HUES48 (cell line): ENCODE measurements around the gene PHLDA1.

ENCODE experiments used
- H3K27ac ChIP-seq: one replicate; pipeline ENCODE4 v1.7.0; 2013; ENCODE audit warnings: low read depth, low read length, inconsistent platforms
- H3K27me3 ChIP-seq: 2 replicates; pipeline ENCODE4 v1.6.1; 2013; ENCODE audit warnings: mild to moderate bottlenecking, low read length; ENCODE audit not compliant: control insufficient read depth, insufficient read depth
- H3K36me3 ChIP-seq: 2 replicates; pipeline ENCODE4 v1.6.1; 2013; ENCODE audit warnings: low read length; ENCODE audit not compliant: control insufficient read depth, insufficient read depth
- H3K4me1 ChIP-seq: 2 replicates; pipeline ENCODE4 v1.6.1; 2013; ENCODE audit warnings: mild to moderate bottlenecking, low read length; ENCODE audit not compliant: control insufficient read depth, insufficient read depth
- H3K4me3 ChIP-seq: 2 replicates; pipeline ENCODE4 v1.5.1; 2013; ENCODE audit warnings: mild to moderate bottlenecking, low read depth, low read length
- H3K9ac ChIP-seq: 2 replicates; pipeline ENCODE4 v1.6.1; 2013; ENCODE audit warnings: mild to moderate bottlenecking, low read depth, low read length, moderate library complexity
- H3K9me3 ChIP-seq: 2 replicates; pipeline ENCODE4 v1.6.1; 2013; ENCODE audit warnings: low read length; ENCODE audit not compliant: control insufficient read depth, insufficient read depth

The PHLDA1 gene

GRCh38 chr12:76031414-76032042 is at the start of gene PHLDA1:
PHLDA1 (minus strand) TSS chr12:76031776.
- Histone ChIP-seq H3K9me3 (no peaks in the 10 kb centered on the region), H3K9ac (peak within 1 kb of the TSS; percentile 69), H3K27me3 (no peaks in the 10 kb centered on the region), H3K27ac (peak within 1 kb of the TSS; percentile 96), H3K4me3 (peak within 1 kb of the TSS; percentile 86), H3K4me1 (peaks cover 21% of the 10 kb centered on the region), H3K36me3 (peaks cover 24% of the 10 kb centered on the region)

GRCh38 chr12:76080729-76081415 is 49.3 kb upstream of the PHLDA1 start:
- no peak overlapping the region for H3K9ac ChIP-seq
- H3K27ac ChIP-seq: no peak overlapping the region
- H3K4me3 ChIP-seq: peak overlapping the region; percentile 98
- H3K4me1 ChIP-seq: peaks cover 57% of the 10 kb centered on the region
- peaks cover 49% of the 10 kb centered on the region for H3K36me3 ChIP-seq
- H3K9me3 ChIP-seq: no peaks in the 10 kb centered on the region
- no peaks in the 10 kb centered on the region for H3K27me3 ChIP-seq

DNA sequence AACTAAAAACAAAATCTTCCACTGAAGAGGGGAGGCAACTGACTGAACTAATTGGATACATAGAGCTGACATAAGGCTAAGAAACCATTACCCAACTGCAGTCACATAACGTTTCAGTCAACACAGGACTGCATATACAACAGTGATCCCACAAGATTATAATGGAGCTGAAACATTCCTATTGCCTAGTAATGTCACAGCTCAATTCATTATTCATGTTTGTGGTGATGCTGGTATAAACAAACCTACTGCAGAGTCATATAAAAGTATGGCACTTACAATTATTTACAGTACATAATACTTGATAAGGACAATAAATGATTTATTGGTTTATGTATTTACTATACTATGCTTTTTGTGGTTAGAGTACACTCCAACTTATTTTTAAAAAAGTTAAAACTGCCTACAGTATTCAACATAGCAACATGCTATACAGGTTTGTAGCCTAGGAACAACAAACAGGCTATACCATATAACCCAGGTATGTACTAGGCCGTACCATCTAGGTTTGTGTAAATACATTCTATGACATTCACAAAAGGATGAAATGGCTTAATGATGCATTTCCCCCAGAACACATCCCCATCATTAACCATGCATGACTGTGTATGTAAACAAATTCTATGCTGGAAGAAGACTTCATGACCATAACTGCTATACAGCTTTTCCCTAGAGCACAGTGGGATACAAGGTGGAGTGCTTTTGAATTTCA is 48.6 kb upstream of the PHLDA1 start:
- H3K9ac ChIP-seq: no peak overlapping the region
- peaks cover 60% of the 10 kb centered on the region for H3K4me1 ChIP-seq
- no peak overlapping the region for H3K27ac ChIP-seq
- H3K4me3 ChIP-seq: peak overlapping the region; percentile 3; the same call in 1 of the 2 replicates
- H3K9me3 ChIP-seq: no peaks in the 10 kb centered on the region
- peaks cover 52% of the 10 kb centered on the region for H3K36me3 ChIP-seq
- H3K27me3 ChIP-seq: no peaks in the 10 kb centered on the region

- no peaks in the 10 kb centered on the region for H3K9me3 ChIP-seq
Measured at GRCh38 chr12:76078748-76079147, 47.2 kb upstream of the PHLDA1 start.

DNA sequence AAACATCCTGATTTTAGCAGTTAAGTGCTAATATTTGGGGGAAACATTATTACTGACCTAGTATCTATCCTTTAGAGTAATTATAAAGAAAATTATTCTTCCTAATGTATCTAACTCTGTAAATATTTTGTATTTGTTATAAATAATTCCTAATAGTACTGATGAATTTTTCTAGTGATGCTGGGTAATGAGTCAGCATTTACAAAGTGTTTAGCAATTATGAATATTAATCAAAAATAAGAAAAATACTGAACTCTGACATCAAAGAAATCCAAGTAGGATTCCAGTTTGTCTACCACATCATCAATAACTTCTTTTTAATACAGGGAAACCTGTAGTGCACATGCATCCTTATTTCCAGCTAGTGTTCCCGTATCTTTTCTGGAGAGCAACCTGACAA is 43.9 kb upstream of the PHLDA1 start:
- H3K27me3 ChIP-seq: no peaks in the 10 kb centered on the region
- no peak overlapping the region for H3K27ac ChIP-seq
- H3K36me3 ChIP-seq: peaks cover 69% of the 10 kb centered on the region
- H3K4me3 ChIP-seq: no peak overlapping the region
- no peaks in the 10 kb centered on the region for H3K9me3 ChIP-seq
- H3K4me1 ChIP-seq: peaks cover 62% of the 10 kb centered on the region
- no peak overlapping the region for H3K9ac ChIP-seq

More at GRCh38 chr12:76078748-76079147, 47.2 kb upstream of the PHLDA1 start:
- no peak overlapping the region for H3K4me3 ChIP-seq
- H3K9ac ChIP-seq: no peak overlapping the region
- peaks cover 67% of the 10 kb centered on the region for H3K4me1 ChIP-seq
- H3K27ac ChIP-seq: no peak overlapping the region
- no peaks in the 10 kb centered on the region for H3K27me3 ChIP-seq
- H3K36me3 ChIP-seq: peaks cover 60% of the 10 kb centered on the region

- H3K36me3 ChIP-seq: peaks cover 67% of the 10 kb centered on the region
- no peak overlapping the region for H3K4me3 ChIP-seq
- no peaks in the 10 kb centered on the region for H3K27me3 ChIP-seq
- peak overlapping the region; percentile 16 for H3K27ac ChIP-seq
- H3K9me3 ChIP-seq: no peaks in the 10 kb centered on the region
- no peak overlapping the region for H3K9ac ChIP-seq
- H3K4me1 ChIP-seq: peaks cover 61% of the 10 kb centered on the region
Measured at GRCh38 chr12:76074701-76075336, 43.2 kb upstream of the PHLDA1 start.

- H3K27me3 ChIP-seq: no peaks in the 10 kb centered on the region
- no peak overlapping the region for H3K4me3 ChIP-seq
- H3K4me1 ChIP-seq: peaks cover 63% of the 10 kb centered on the region
- H3K9ac ChIP-seq: no peak overlapping the region
- no peak overlapping the region for H3K27ac ChIP-seq
- H3K9me3 ChIP-seq: no peaks in the 10 kb centered on the region
- H3K36me3 ChIP-seq: peaks cover 68% of the 10 kb centered on the region
Measured at GRCh38 chr12:76073561-76073960, 42.0 kb upstream of the PHLDA1 start.

DNA sequence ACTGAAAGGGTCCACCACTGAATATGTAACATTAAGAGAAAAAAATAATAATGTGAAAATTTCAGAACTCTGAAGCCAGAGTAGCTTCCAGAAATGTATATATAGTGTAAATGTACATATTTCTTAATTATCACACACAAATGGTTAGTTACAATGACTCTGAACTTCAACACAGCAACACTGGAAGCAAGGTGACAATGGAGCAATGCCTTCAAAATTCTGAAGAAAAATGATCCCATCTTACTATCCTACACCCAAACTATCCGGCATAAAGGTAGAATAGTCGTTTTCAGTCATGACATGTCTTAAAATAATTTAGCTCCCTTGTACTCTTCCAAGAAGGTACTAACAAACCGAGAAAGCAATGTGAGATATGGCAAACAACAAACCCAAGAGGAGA is 41.0 kb upstream of the PHLDA1 start:
- no peaks in the 10 kb centered on the region for H3K9me3 ChIP-seq
- H3K27ac ChIP-seq: no peak overlapping the region
- peaks cover 56% of the 10 kb centered on the region for H3K4me1 ChIP-seq
- H3K36me3 ChIP-seq: peaks cover 77% of the 10 kb centered on the region
- no peak overlapping the region for H3K4me3 ChIP-seq
- no peak overlapping the region for H3K9ac ChIP-seq
- no peaks in the 10 kb centered on the region for H3K27me3 ChIP-seq

DNA sequence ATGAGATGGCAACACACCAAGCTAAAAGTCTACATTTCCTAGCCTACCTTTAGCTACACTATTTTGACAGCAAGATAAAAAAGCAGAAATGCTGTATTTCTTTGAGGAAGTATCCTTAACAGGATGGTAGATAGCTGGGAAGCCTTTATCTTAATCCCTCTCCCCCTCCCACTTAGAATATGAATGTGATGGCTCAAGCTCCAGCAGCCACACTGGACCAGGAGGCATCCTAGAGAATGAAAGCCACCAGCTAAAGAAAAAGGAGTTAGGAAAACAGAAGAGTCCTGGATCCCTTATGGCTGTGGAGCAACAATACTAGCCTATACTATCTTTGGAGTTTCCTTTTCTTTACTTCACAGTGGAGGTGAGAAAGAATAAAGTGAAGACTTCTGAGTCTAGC is 37.8 kb upstream of the PHLDA1 start:
- Histone ChIP-seq H3K4me3 (no peak overlapping the region), H3K27ac (no peak overlapping the region), H3K27me3 (no peaks in the 10 kb centered on the region), H3K36me3 (peaks cover 93% of the 10 kb centered on the region), H3K4me1 (peaks cover 33% of the 10 kb centered on the region), H3K9me3 (no peaks in the 10 kb centered on the region), H3K9ac (no peak overlapping the region)

DNA sequence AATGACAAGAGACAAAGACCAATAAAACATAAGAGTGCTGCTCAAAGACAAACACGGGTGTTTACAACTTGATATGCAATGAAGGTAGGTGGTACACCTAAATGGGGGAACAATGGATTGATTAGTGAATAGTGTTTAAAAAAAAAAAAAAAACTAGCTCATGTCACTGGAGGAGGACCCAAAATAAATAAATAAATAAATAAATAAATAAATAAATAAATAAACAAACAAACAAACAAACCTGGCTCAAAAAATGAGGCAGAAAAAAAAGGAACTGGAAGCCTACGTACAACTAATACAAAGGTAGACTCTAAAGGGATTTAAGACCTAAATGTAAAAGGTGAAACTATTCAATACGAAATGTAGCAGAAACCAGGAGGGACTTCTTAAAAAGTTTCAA is 34.3 kb upstream of the PHLDA1 start:
- peaks cover 17% of the 10 kb centered on the region for H3K4me1 ChIP-seq
- no peaks in the 10 kb centered on the region for H3K9me3 ChIP-seq
- no peak overlapping the region for H3K9ac ChIP-seq
- no peak overlapping the region for H3K27ac ChIP-seq
- peaks cover 96% of the 10 kb centered on the region for H3K36me3 ChIP-seq
- no peaks in the 10 kb centered on the region for H3K27me3 ChIP-seq
- H3K4me3 ChIP-seq: no peak overlapping the region
